Endothelial cell (in vitro differentiated cells): ENCODE data around the gene SMARCE1. TPM values are rescaled to one million over a fixed set of nuclear protein-coding genes. Genes with fewer than 3 reads are reported as not detected.

ENCODE experiments used
- DNase-seq: peaks from one replicate; pipeline ENCODE4 v3.0.0; 2021; ENCODE audit warnings: low spot score
- H3K27ac Mint-ChIP-seq: one replicate; pipeline ENCODE4 v1.8.0; 2021; ENCODE audit warnings: mixed read lengths, inconsistent platforms; ENCODE audit not compliant: unreplicated experiment
- H3K27me3 Mint-ChIP-seq: one replicate; pipeline ENCODE4 v1.8.0; 2021; ENCODE audit warnings: mild to moderate bottlenecking, moderate library complexity, mixed read lengths, inconsistent platforms; ENCODE audit not compliant: unreplicated experiment
- H3K36me3 Mint-ChIP-seq: one replicate; pipeline ENCODE4 v1.8.0; 2021; ENCODE audit warnings: mild to moderate bottlenecking, low read depth, mixed read lengths, inconsistent platforms; ENCODE audit not compliant: unreplicated experiment
- H3K4me1 Mint-ChIP-seq: one replicate; pipeline ENCODE4 v1.8.0; 2021; ENCODE audit warnings: mild to moderate bottlenecking, mixed read lengths, inconsistent platforms; ENCODE audit not compliant: unreplicated experiment
- H3K4me3 Mint-ChIP-seq: one replicate; pipeline ENCODE4 v1.8.0; 2021; ENCODE audit warnings: mild to moderate bottlenecking, mixed read lengths, inconsistent platforms; ENCODE audit not compliant: unreplicated experiment
- H3K9me3 Mint-ChIP-seq: one replicate; pipeline ENCODE4 v1.8.0; 2021; ENCODE audit warnings: mixed read lengths, inconsistent platforms; ENCODE audit not compliant: unreplicated experiment
- total RNA-seq: library from RNA; stranded (reverse); fragmentation: NEBNext Ultra II Directional; extraction: Animal tissue kit (Norgen Biotek cat#: 25700); gene quantifications from one replicate; pipeline ENCODE4 v1.2.1, GENCODE V29; 2021; ENCODE audit not compliant: unreplicated experiment
- TF ChIP-seq, protein P1 (sequence below): fragments of 200-600 bp; sonication (generic); IDR thresholded peaks from one replicate; pipeline ENCODE4 v1.5.0; 2021; ENCODE audit warnings: antibody characterized with exemption; ENCODE audit not compliant: unreplicated experiment

The SMARCE1 gene
- total RNA-seq, 1 donor from 2014 or later: 138 TPM

DNA sequence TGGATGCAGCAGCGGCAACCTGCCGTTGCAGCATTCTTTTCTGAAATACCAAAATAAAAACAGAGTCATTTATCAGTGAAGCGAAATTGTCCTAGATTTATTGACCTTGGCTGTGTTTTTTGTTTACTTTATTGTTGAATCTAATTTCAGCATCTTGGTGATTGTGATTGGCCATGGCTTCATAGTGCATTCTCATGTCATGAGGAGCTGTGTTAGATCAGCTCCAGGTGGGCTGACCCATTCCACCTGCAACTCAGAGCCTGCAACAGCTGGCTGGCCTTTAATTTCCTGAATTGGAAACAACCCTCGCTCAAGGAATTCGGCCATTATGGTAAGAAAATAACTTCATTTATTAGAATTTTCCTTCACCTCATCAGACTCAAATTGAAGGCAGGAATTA is 39.5 kb upstream of the SMARCE1 start:
- Mint-ChIP-seq H3K27ac (no peak overlapping the region), H3K4me1 (no peaks in the 10 kb centered on the region), H3K36me3 (no peaks in the 10 kb centered on the region), H3K27me3 (no peaks in the 10 kb centered on the region), H3K9me3 (no peaks in the 10 kb centered on the region), H3K4me3 (no peak overlapping the region)
- no peak for DNase-seq
- TF ChIP-seq, protein P1, sequence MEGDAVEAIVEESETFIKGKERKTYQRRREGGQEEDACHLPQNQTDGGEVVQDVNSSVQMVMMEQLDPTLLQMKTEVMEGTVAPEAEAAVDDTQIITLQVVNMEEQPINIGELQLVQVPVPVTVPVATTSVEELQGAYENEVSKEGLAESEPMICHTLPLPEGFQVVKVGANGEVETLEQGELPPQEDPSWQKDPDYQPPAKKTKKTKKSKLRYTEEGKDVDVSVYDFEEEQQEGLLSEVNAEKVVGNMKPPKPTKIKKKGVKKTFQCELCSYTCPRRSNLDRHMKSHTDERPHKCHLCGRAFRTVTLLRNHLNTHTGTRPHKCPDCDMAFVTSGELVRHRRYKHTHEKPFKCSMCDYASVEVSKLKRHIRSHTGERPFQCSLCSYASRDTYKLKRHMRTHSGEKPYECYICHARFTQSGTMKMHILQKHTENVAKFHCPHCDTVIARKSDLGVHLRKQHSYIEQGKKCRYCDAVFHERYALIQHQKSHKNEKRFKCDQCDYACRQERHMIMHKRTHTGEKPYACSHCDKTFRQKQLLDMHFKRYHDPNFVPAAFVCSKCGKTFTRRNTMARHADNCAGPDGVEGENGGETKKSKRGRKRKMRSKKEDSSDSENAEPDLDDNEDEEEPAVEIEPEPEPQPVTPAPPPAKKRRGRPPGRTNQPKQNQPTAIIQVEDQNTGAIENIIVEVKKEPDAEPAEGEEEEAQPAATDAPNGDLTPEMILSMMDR: no peak

DNA sequence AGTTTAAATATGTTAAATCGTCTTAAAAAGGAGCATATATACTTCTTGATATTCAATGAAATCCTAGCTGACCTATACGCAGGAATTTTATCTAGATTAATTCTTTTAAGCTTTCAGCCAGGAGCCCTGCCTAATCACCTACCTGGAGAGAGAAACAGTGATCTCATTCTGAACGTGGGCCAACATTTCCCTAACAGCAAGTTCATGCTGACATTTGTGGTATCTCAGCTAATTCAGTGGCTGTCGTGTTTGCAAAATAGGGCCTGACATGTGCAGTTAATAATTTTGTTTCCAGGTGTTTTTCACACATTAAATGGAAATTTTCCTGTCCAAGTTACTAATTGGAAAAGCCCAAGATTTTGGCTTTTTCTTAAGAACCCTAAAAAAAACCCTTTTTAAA is 38.6 kb upstream of the SMARCE1 start:
- DNase-seq: no peak
- Mint-ChIP-seq H3K9me3 (no peaks in the 10 kb centered on the region), H3K4me1 (no peaks in the 10 kb centered on the region), H3K27ac (no peak overlapping the region), H3K27me3 (no peaks in the 10 kb centered on the region), H3K36me3 (no peaks in the 10 kb centered on the region), H3K4me3 (no peak overlapping the region)
- TF ChIP-seq, protein P1: no peak

DNA sequence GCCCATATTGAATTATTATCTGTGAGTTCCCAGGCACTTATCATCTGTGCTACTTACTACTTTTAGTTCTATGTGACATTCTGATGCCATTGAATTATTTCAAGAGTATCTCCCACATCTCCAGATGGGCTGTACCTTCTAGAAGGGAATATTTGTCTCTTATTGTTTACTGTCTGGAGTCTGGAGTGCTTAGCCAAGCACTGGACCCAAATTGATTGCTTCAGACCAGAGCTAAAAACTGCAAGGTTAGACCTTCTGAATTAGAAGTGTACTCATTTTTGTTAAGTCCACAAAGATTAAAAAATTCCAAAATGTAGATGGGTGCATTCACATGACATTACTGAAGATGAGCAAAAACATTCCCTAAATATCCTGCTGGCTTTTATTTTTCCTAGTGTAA is 33.4 kb upstream of the SMARCE1 start:
- Mint-ChIP-seq H3K4me1 (no peaks in the 10 kb centered on the region), H3K9me3 (no peaks in the 10 kb centered on the region), H3K27me3 (no peaks in the 10 kb centered on the region), H3K27ac (no peak overlapping the region), H3K4me3 (no peak overlapping the region), H3K36me3 (no peaks in the 10 kb centered on the region)
- DNase-seq: no peak
- TF ChIP-seq, protein P1: no peak

DNA sequence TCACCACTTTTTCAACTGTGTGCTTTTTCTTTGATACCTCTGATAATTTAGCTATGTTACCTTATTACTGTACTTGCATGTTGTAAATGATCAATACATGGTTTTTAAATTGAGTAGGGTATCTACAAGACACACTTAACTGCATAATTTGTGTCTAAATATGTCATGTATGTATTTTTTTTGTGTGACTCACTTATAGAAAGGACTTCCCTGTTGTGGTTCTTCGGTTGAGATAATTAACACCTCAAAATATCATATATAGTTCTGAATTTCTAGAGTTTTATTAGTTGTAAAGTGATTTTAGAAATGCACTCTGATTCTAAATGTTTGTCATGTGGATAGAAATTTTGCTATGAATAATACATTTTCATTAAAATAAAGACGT is 31.9 kb upstream of the SMARCE1 start:
- Mint-ChIP-seq H3K4me3 (no peak overlapping the region), H3K27ac (no peak overlapping the region), H3K36me3 (no peaks in the 10 kb centered on the region), H3K9me3 (no peaks in the 10 kb centered on the region), H3K27me3 (no peaks in the 10 kb centered on the region), H3K4me1 (no peaks in the 10 kb centered on the region)
- TF ChIP-seq, protein P1: no peak
- no peak for DNase-seq

DNA sequence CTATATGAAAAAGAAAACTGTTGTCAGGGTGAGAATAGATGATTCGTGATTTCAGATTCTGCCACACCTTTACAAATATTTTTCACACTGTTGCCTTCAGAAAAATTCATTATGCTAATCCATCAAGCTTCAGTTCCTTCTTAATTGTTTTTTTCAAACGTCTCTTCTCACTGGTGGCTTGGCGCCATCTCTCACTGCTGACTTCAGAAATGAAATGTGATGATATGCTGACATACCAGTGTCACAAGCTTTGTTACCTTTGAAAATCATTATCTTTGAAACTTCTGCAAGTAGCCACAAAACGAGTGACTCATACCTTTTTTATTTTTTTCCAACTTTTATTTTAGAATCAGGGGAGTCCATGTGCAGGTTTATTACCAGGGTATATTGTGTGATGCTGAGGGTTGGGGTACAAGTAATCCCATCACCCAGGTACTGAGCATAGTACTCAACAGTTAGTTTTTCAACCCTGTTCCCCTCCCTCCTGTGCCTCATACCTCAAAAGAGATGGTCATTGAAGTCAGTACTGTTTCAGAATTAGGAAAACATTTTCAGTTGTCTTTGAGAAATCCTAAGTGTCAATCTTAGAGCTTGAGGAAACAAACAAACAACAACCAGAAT is 31.4 kb upstream of the SMARCE1 start:
- no peaks in the 10 kb centered on the region for H3K4me1 Mint-ChIP-seq
- no peak overlapping the region for H3K27ac Mint-ChIP-seq
- no peaks in the 10 kb centered on the region for H3K27me3 Mint-ChIP-seq
- TF ChIP-seq, protein P1: no peak
- H3K36me3 Mint-ChIP-seq: no peaks in the 10 kb centered on the region
- DNase-seq: no peak
- no peak overlapping the region for H3K4me3 Mint-ChIP-seq
- H3K9me3 Mint-ChIP-seq: no peaks in the 10 kb centered on the region
